Effector memory CD8-positive, alpha-beta T cell (primary cell): ENCODE data around the gene CEP83.
A peak's percentile ranks its signal among the peaks of the same experiment; 100 is the strongest.
"Not testable (repeated sequence)": the region's sequence is repeated elsewhere in the genome, so short reads cannot be mapped to it uniquely, and the experiment has no call there.

Experiments used
- ATAC-seq: fragments of 150-1000 bp; cut with Tn5 transposase; replicated peaks from 2 replicates; pipeline ENCODE4 v1.10.0; 2021; ENCODE audit warnings: mild to moderate bottlenecking, moderate library complexity
- DNase-seq, 3 experiments: peaks; one replicate each; pipeline ENCODE4 v3.0.0; 2021
- H3K27ac Mint-ChIP-seq, 2 donors: one replicate each; pipeline ENCODE4 v1.8.0; 2022; ENCODE audit warnings: mild to moderate bottlenecking in 2 of 2, mixed read lengths in 2 of 2, moderate library complexity in 2 of 2
- H3K27me3 Mint-ChIP-seq, 2 donors: one replicate each; pipeline ENCODE4 v1.8.0; 2022; ENCODE audit warnings: mixed read lengths in 2 of 2
- H3K36me3 Mint-ChIP-seq: one replicate; pipeline ENCODE4 v1.8.0; 2022; ENCODE audit warnings: mild to moderate bottlenecking, moderate library complexity, mixed read lengths; ENCODE audit not compliant: insufficient read depth
- H3K4me1 Mint-ChIP-seq, 2 donors: one replicate each; pipeline ENCODE4 v1.8.0; 2022; ENCODE audit warnings: low read depth in 2 of 2, mixed read lengths in 2 of 2
- H3K4me3 Mint-ChIP-seq, 2 donors: one replicate each; pipeline ENCODE4 v1.8.0; 2022; ENCODE audit warnings: mild to moderate bottlenecking in 2 of 2, mixed read lengths in 2 of 2, moderate library complexity in 2 of 2
- H3K9me3 Mint-ChIP-seq, 2 donors: one replicate each; pipeline ENCODE4 v1.8.0; 2022; ENCODE audit warnings: mixed read lengths in 2 of 2

Gene CEP83

GRCh38 chr12:94460616-94460959 lies 921 bp upstream of the CEP83 start:
- H3K36me3 Mint-ChIP-seq = peaks cover 12% of the 10 kb centered on the region
- peak overlapping the region; percentile 92 to 95 for H3K4me3 Mint-ChIP-seq
- DNase-seq = no peak
- H3K27me3 Mint-ChIP-seq = peaks cover 0 to 5% of the 10 kb centered on the region in 2 donors
- H3K27ac Mint-ChIP-seq = peak overlapping the region; percentile 92 to 95
- ATAC-seq = no peak
- H3K4me1 Mint-ChIP-seq = peaks cover 16 to 18% of the 10 kb centered on the region in 2 donors
- H3K9me3 Mint-ChIP-seq = no peaks in the 10 kb centered on the region

GRCh38 chr12:94458877-94459727 lies 565 bp downstream of the CEP83 start:
- Mint-ChIP-seq H3K4me3 (peak overlapping the region; percentile 92 to 95), H3K27ac (peak overlapping the region; percentile 92 to 95), H3K9me3 (no peaks in the 10 kb centered on the region), H3K36me3 (peaks cover 12% of the 10 kb centered on the region), H3K27me3 (peaks cover 0 to 5% of the 10 kb centered on the region in 2 donors), H3K4me1 (peaks cover 16 to 18% of the 10 kb centered on the region in 2 donors)
- DNase-seq (no peak), ATAC-seq (peak; percentile 49)

- DNase-seq = no peak
Observed at GRCh38 chr12:94457311-94457710, 2.4 kb downstream of the CEP83 start.

GRCh38 chr12:94454318-94454717 lies 5.3 kb downstream of the CEP83 start:
- not testable (repeated sequence) for H3K4me3 Mint-ChIP-seq, H3K9me3 Mint-ChIP-seq, H3K36me3 Mint-ChIP-seq, ATAC-seq, DNase-seq, H3K27ac Mint-ChIP-seq, H3K27me3 Mint-ChIP-seq
- H3K4me1 Mint-ChIP-seq = peaks cover 10 to 12% of the 10 kb centered on the region in 2 donors

More at GRCh38 chr12:94457311-94457710, 2.4 kb downstream of the CEP83 start:
- Mint-ChIP-seq H3K27me3 (peaks cover 0 to 5% of the 10 kb centered on the region in 2 donors), H3K4me3 (peak overlapping the region in 1 of 2 donors; percentile 92), H3K36me3 (peaks cover 12% of the 10 kb centered on the region), H3K9me3 (no peaks in the 10 kb centered on the region), H3K27ac (peak overlapping the region in 1 of 2 donors; percentile 92), H3K4me1 (peaks cover 16 to 18% of the 10 kb centered on the region in 2 donors)
- ATAC-seq = no peak

- ATAC-seq = no peak
- Mint-ChIP-seq H3K36me3 (peaks cover 4% of the 10 kb centered on the region), H3K4me3 (no peak overlapping the region), H3K9me3 (no peaks in the 10 kb centered on the region), H3K27me3 (no peaks in the 10 kb centered on the region), H3K27ac (peak overlapping the region in 1 of 2 donors; percentile 15), H3K4me1 (peaks cover 0 to 9% of the 10 kb centered on the region in 2 donors)
- DNase-seq = no peak
Observed at GRCh38 chr12:94445662-94446061, 14.0 kb downstream of the CEP83 start.

GRCh38 chr12:94437303-94437702 lies 22.4 kb downstream of the CEP83 start:
- no peaks in the 10 kb centered on the region for H3K9me3 Mint-ChIP-seq
- no peak overlapping the region for H3K4me3 Mint-ChIP-seq
- peaks cover 0 to 12% of the 10 kb centered on the region in 2 donors for H3K4me1 Mint-ChIP-seq
- no peaks in the 10 kb centered on the region for H3K27me3 Mint-ChIP-seq
- ATAC-seq = no peak
- peaks cover 2% of the 10 kb centered on the region for H3K36me3 Mint-ChIP-seq
- H3K27ac Mint-ChIP-seq = no peak overlapping the region
- DNase-seq = no peak

DNA sequence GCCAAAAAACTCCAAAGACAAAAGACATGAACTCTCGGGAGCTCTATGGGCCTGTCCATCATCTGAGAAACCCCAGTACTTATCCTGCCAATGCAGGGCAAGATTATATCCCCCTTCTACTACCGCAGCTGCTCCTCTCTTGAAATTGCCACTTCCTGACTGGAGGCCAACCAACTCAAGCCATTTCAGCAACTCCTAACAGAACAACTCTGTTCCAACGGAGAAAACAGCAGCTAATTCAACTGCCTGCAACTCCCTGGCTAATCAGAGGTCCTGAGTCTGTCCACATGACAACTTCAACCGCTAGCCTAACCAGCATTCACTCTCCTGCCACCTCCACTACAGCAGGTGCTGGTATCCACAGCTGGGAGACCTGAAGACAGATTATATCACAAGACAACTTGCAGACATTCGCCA lies 24.1 kb downstream of the CEP83 start:
- no peak for DNase-seq
- peaks cover 2% of the 10 kb centered on the region for H3K36me3 Mint-ChIP-seq
- peaks cover 0 to 12% of the 10 kb centered on the region in 2 donors for H3K4me1 Mint-ChIP-seq
- peak overlapping the region in 1 of 2 donors; percentile 72 for H3K27ac Mint-ChIP-seq
- H3K4me3 Mint-ChIP-seq = no peak overlapping the region
- no peaks in the 10 kb centered on the region for H3K27me3 Mint-ChIP-seq
- no peak for ATAC-seq
- H3K9me3 Mint-ChIP-seq = peaks cover 4 to 8% of the 10 kb centered on the region in 2 donors

- Mint-ChIP-seq H3K36me3 (peaks cover 2% of the 10 kb centered on the region), H3K27ac (no peak overlapping the region), H3K9me3 (peaks cover 4 to 10% of the 10 kb centered on the region in 2 donors), H3K4me1 (peaks cover 0 to 12% of the 10 kb centered on the region in 2 donors), H3K27me3 (no peaks in the 10 kb centered on the region), H3K4me3 (no peak overlapping the region)
- no peak for DNase-seq
- ATAC-seq = no peak
Observed at GRCh38 chr12:94434171-94434570, 25.5 kb downstream of the CEP83 start.

DNA sequence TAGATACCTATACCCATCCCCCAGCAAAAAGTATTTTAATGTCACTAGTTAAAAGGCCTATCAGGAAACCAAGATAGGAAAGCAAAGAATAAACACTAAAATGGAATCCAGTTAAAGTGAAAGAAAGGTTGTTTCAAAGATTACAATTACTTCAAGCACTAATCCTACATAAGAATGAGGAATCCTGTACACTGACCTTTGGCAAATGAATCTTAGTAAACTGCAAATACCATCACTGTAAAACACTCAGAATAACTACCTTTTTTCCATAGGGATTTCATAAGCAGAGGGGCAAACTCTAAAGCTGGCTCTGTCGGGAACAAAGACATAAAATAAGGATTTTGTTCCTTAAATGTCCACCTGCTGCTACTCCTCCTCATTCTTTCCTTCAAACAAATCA lies 25.9 kb downstream of the CEP83 start:
- H3K36me3 Mint-ChIP-seq = peaks cover 2% of the 10 kb centered on the region
- H3K4me1 Mint-ChIP-seq = peaks cover 0 to 9% of the 10 kb centered on the region in 2 donors
- H3K9me3 Mint-ChIP-seq = peaks cover 4 to 10% of the 10 kb centered on the region in 2 donors
- no peaks in the 10 kb centered on the region for H3K27me3 Mint-ChIP-seq
- no peak overlapping the region for H3K27ac Mint-ChIP-seq
- DNase-seq (no peak), ATAC-seq (no peak)
- H3K4me3 Mint-ChIP-seq = no peak overlapping the region

DNA sequence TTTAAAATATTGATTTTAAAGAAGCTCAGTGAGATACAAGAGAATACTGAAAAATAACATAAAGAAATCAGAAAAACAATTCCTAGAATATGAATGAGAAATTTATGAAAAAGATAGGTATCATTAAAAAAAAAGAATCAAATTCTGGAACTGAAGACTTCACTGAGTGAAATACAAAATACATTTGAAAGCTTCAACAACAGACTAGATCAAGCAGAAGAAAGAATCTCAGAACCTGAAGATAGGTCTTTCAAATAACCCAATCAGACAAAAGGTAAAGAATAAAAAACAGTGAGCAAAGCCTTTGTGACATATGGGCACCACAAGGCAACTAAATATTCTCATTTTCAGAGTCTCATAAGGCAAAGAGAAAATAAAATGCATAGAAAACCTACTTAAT lies 29.4 kb downstream of the CEP83 start:
- H3K36me3 Mint-ChIP-seq = no peaks in the 10 kb centered on the region
- H3K4me3 Mint-ChIP-seq = no peak overlapping the region
- H3K9me3 Mint-ChIP-seq = peaks cover 4 to 10% of the 10 kb centered on the region in 2 donors
- H3K27ac Mint-ChIP-seq = no peak overlapping the region
- DNase-seq (no peak), ATAC-seq (no peak)
- H3K27me3 Mint-ChIP-seq = no peaks in the 10 kb centered on the region
- peaks cover 0 to 6% of the 10 kb centered on the region in 2 donors for H3K4me1 Mint-ChIP-seq

DNA sequence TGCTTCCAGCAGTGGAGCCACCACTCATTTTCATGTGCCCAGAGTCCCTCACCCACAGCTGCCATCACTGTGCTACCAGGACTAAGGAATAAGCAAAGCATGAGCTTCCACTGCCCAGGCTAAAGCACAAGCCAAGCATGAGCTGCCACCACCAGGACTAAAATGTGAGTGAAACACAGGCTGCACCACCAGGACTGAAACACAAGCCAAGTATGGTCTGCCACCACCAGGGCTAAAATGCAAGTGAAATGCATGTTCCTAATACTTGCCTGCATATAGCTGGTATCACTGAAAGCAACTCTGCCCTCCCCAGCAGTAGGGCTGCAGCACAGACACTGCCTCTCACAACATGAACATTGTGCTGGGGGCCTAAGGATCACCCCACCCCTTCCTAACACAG lies 30.0 kb downstream of the CEP83 start:
- DNase-seq (no peak), ATAC-seq (no peak)
- Mint-ChIP-seq H3K4me3 (no peak overlapping the region), H3K9me3 (peaks cover 4 to 10% of the 10 kb centered on the region in 2 donors), H3K4me1 (peaks cover 0 to 6% of the 10 kb centered on the region in 2 donors), H3K27me3 (no peaks in the 10 kb centered on the region), H3K27ac (no peak overlapping the region), H3K36me3 (no peaks in the 10 kb centered on the region)

DNA sequence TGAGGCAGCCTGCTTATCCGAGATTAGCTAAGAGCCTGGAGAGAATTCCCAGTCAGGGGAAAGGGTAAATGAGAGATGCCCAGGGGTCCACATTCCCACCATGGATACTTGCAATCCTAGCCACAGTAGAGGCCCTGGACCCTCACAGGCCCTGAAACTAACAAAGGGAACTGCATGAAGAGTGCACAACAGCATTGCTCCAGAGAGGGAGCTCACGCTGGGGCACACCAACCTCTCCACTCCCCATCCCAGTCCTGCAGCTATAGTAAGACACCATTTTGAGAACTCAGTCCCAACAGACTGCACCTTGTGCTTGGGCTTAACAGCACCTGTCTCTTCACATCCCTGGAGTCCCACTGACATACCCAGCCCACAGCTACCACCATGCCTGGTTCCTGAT lies 30.5 kb downstream of the CEP83 start:
- H3K27me3 Mint-ChIP-seq = no peaks in the 10 kb centered on the region
- ATAC-seq (no peak), DNase-seq (no peak)
- H3K4me3 Mint-ChIP-seq = no peak overlapping the region
- no peak overlapping the region for H3K27ac Mint-ChIP-seq
- H3K36me3 Mint-ChIP-seq = no peaks in the 10 kb centered on the region
- H3K4me1 Mint-ChIP-seq = peaks cover 0 to 6% of the 10 kb centered on the region in 2 donors
- peaks cover 4 to 10% of the 10 kb centered on the region in 2 donors for H3K9me3 Mint-ChIP-seq

DNA sequence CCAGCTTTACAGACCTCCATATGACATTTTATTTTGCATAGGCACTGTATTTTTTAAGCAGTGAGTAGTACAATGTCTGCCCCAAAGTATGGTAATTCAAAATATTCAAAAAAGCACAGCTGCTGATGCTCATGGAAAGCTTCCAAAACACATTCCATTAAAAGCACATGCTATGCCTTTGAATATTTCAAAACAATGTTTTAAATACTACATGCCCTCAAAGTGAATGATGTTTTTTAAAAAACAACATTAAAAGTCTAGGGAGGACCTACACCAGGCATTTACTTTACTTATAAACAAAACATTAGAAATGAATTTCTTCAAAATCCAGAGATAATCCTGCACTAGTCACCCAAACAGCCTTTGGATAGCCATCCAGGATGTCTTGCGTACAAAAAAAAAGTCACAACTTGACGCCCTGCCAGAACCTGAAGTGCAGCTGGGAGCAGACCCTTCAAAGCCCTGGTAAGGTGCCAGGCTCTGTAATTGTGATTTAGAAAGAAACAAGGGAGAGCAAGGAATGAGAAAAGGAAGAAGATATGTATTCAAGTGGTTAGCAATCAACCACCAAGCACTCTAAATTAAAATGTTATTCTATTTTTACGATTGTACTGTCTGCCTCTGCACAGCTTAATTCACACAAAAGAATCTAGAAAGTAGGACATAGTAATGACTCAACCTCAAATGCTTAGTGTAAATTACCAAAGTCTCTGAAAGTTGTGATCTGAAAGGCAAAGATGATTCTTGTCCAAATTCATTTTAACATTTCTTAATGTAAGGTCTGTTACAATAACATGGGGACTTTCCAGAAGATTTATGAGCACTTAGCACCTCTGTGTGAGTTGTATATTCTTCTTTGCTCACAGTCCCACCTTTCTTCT lies 31.9 kb downstream of the CEP83 start:
- Mint-ChIP-seq H3K36me3 (no peaks in the 10 kb centered on the region), H3K9me3 (peaks cover 4 to 10% of the 10 kb centered on the region in 2 donors), H3K4me1 (peaks cover 0 to 6% of the 10 kb centered on the region in 2 donors), H3K27ac (no peak overlapping the region), H3K27me3 (no peaks in the 10 kb centered on the region), H3K4me3 (no peak overlapping the region)
- ATAC-seq (no peak), DNase-seq (no peak)
